Fibroblast of skin of left quadriceps (primary cell): ENCODE data around the gene GSK3A.
A peak's percentile ranks its signal among the peaks of the same experiment; 100 is the strongest.

Experiments used
- DNase-seq, 2 experiments: peaks; one replicate each; pipeline ENCODE4 v3.0.0-alpha.2; 2013; ENCODE audit warnings: low read depth in 2 of 2

The GSK3A gene

DNA sequence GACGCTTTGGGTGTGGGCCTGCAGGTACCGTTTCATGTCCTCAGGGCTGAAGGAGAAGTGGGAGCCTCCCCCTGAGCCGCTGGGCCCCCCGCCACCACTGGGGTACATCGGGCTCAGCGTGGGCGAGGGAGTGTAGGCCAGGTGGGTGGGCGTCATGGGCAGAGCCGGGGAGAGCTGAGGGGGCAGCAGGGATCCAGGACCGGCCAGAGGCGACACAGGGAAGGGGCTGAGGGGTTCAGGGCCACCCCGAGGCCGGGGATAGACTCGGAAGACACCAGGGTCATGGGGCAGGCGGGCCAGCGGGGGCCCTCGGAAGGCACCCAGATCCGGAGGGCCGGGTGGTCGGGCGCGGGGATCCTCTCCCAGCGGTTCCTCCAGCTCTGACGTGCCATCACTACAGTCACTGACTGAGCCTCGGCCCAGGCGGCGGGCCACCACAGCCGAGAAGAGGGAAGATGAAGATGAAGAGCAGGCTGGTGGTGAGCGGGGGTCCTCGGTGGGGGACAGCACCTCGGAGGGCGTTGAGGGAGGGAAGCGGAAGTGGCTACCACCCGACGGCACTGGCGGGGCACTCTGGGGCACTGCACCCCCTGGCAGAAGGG, 6.8 kb upstream of the GSK3A start:
- DNase-seq = no peak

DNA sequence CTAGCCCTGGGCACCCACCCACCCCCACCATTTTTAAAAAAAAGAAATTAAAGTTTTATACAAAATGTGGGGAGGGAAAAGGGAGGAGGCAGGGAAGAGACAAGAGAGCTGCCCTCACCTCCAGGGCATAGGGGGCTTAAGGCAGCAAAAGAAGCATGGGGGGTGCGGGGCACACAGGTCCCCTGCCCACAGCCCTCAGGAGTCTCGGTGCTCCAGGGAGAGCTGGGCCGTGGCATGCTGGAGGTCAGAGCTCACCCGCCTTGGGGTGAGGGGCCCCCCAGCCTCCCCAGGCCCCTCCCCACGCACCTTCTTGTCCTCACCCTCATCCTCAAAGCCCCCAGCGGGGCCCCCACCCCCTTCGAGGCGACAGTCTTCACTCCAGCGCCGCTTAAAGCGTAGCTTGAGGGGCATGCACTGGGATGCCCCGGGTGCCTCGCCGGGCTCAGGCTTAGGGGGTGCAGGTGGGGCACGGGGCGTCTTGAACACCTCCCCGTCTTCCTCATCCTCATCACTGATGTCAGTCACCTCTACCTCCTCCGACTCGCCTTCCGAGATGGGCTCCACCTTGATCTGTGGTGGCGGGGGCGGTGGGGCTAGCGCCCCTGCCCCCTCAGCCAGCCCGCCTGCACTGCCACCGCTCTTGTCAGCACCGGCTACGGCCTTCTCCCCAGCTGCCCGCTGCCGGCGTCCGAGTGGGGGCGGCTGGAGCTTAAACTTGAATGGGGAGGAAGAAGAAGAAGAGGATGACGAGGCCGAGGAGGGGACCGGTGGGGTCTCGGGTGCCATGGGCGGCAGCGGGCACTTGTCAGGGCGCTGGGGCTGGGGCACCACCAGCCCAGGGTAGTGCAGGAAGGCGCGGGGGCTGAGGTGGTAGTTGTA, 6.1 kb upstream of the GSK3A start:
- DNase-seq = no peak

DNA sequence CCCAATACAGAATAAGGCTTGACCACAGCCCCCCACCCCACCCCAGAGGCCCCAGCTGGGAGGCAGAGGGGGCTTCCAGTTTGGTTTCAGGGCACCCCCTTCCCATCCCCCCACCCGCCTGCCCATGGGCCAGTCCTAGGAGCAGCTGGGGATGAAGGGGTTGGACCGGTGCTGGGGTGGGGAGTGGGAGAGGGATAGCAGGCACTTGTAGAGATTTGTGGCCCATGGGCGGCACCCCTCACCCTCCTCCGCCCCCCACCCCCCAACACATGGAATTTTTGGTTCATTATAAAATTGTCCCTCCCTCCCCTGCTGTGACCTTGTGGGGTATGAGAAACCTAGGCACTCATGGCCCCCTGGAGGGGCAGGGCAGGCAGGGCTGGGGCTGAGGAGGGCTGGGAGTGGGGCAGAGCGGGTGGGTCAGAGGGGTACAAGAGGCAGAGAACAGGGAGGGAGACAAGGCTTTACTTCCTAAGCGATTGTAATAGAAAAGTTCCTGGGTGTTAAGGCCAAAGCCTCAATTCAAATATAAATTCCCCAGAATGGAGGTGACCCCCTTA, 5.3 kb upstream of the GSK3A start:
- no peak for DNase-seq

DNA sequence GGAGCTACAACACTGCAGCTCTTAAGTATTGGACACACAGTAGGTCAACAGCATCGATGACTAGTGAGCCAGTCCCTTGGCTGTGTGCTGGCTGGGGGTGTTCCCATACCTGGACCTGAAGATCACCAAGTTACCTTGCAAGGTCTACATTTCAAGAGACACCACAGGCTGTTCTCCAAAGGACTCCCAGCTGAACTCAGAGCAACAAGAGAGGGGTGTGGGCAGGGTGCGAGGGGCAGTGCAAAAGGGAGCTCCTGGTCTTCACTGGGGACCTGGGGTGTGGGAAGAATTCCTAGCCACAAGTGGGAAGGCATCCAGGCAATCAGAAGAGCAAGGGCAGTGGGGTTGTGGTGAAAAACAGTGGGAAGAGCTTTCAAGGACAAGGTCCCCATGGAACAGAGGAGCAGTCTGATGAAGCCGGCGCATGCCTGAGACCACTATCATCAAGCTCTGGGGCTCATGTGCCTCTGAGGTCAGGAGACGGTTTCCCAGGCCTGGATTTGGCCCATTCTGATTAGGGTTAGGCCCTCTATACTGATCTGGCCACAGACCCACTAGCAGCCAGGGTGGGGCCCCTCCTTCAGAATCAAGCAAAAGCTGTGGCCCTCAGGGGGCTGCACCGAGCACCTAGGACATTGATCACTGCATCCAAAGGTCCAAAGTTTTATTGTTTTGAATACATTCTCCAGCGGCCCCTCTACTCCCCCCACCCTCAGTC, 4.7 kb upstream of the GSK3A start:
- no peak for DNase-seq

DNA sequence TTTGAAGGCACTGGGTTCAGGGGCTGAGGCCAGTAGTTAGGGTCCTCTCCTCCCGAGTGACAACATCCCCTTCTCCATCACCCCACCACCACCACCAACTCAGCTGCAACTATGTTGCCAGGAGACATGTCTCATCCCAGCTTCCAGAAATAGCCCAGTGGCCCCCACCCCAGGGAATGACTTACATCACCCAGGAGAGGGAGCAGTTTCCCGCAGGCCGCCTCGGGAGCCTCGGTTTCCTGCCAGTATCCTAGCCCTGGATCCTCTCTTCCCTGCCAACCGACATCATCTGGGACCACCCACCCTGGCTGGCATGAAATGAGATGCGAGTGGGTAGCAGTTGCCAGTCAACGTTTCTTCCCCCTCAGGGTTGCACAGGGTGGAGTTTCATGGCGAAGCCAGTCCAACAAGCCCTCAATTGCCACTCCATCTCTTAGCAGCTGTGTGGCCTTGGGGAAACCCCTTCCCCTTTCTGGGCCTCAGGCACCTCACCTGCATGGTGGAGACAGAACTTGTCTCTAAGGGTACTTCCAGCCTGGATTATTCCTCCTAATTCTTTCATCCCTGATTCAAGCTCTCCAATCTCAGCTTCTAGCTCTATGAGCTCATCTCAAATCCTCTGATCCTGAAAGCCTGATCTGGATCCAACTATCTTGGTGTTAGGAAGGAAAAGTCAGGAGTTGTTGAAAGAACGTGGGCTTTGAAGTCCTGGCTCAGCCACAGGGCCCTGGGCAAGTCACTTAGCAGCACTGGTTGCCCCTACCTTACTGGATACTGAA, 3.9 kb upstream of the GSK3A start:
- DNase-seq = peak; percentile 55 to 66

DNA sequence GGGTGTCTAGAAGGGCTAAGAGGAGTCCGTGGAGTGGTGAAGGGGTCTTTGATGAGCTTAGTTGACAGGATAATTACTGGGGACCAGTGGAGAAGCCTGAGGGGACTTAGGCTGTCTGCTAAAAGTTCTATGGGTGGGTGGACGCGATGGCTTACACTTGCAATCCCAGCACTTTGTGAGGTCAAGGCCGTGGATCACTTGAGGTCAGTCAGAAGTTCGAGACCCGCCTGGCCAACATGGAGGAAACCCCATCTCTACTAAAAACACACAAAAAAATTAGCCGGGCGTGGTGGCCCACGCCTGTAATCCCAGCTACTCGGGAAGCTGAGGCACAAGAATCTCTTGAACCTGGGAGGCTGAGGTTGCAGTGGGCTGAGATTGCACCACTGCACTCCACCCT, 2.8 kb upstream of the GSK3A start:
- no peak for DNase-seq

- peak; percentile 76 to 78 for DNase-seq
Measured at GRCh38 chr19:42244347-42245220, 2.2 kb upstream of the GSK3A start.

- DNase-seq = no peak
Measured at GRCh38 chr19:42242069-42242511, 312 bp downstream of the GSK3A start.

- DNase-seq = no peak
Measured at GRCh38 chr19:42241279-42241678, 1.1 kb downstream of the GSK3A start.

DNA sequence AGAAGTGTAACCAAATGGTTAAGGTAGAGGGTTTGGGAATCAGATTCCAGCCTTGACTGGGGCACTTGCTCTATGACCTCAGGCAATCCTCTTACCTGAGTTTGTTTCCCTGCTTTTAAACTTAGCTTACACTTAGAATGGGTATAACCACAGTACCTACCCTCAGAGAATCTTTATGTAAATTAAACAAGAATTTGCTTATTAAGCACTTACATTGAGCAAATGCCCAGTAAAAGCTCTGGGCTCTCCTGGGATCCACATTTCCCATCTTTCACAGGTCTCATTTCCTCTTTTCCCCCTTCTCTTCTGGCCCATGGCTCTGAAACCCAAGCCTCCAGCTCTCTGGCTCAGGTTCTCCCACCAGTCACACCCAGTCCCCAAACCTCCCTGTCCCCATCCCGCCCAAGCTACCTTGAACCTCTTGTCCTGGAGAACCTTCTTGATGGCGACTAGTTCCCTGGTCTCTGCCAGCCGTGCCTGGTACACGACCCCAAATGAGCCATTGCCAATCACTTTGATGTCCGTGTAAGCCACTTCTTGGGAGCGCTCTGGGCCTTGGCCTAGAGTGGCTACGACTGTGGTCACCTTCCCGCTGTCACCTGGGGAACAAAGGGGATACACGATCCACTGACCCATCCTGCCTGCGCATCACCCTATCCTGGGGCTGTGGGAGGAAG, 2.7 kb downstream of the GSK3A start:
- no peak for DNase-seq

GRCh38 chr19:42235181-42235580, 7.2 kb downstream of the GSK3A start:
- no peak for DNase-seq

DNA sequence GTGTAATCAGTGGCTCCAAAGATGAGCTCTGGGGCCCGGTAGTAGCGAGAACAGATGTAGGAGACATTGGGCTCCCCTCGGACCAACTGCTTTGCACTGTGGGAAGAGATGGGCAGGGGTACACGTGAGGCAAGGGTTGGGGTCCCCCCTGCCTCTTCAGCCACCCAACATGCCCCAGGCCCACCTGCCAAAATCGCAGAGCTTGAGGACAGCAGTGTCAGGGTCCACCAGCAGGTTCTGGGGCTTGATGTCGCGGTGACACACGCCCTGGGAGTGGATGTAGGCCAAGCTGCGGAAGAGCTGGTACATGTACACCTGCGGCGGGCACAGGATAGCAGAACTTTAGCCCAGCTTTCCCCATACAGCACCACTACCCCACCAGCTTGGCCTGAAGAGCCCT, 8.0 kb downstream of the GSK3A start:
- no peak for DNase-seq

- DNase-seq = no peak
Measured at GRCh38 chr19:42233678-42234292, 8.6 kb downstream of the GSK3A start.

- no peak for DNase-seq
Measured at GRCh38 chr19:42233106-42233505, 9.3 kb downstream of the GSK3A start.

GRCh38 chr19:42232435-42232834, 10.0 kb downstream of the GSK3A start:
- no peak for DNase-seq

DNA sequence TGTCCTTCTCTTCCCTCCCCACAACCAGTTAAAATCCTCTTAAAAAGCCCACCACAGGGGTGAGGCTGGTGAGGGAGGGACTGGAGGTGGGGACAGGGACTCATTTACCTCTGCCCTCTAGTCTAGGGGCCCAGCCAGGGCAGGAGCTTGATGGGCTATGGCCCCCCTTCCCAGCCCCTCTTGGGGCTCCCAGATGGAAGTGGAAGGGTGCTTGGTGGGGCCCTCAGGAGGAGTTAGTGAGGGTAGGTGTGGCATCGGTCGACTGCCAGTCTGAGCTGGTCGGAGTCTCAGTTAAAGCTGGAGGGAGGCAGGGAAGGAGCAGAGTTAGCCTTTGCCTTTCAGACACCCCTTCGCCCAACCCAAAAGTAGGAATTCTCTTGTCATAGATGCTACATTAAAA, 11.8 kb downstream of the GSK3A start:
- no peak for DNase-seq

- DNase-seq = no peak
Measured at GRCh38 chr19:42229855-42230351, 12.5 kb downstream of the GSK3A start.

DNA sequence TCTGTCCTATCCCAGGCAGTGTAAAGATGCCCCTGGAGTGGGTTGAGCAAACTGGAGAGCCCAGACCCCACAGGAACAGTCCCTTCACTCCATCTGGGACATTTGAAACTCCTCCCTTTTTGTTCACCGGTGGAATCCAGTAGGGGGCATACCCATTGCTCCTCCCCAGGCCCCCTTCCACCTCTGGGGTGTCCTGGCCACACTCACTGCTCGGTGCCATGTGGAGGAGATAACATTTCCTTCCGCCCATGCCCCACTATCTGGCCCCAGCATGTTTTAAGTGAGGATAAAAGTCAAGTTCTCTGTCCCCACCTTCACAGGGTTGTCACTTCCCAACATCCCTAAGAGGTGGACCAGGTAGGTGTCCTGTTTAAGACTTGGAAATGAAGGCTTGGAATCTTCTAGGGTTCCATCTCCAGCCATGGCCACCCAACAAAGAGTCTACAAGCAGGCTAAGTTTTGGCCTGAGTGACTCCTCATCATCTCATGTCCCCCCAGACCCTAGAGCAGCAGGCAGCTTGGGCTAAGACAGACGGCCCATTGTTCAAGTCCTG, 13.0 kb downstream of the GSK3A start:
- no peak for DNase-seq

DNA sequence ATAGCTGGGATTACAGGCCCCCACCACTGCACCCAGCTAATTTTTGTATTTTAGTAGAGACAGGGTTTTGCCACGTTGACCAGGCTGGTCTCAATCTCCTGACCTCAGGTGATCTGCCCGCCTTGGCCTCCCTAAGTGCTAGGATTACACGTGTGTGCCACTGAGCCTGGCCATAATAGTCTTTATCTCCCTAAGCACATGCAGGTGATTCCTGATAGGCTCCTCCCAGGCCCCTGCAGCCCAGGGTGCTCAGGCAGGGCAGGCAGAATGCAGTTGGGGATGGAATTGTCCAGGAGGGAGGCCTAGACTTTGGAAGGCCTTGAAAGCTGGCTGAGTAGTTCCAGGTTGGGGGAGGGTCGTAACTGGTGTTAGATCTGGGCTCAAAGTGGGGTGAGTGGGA, 13.8 kb downstream of the GSK3A start:
- no peak for DNase-seq
